ENCODE data around the gene KCNJ6. TPM values are rescaled to one million over a fixed set of nuclear protein-coding genes. Genes with fewer than 3 reads are reported as not detected.
A peak's percentile ranks its signal among the peaks of the same experiment; 100 is the strongest.

Gene KCNJ6
- total RNA-seq, 1 experiment from 2014 or later, result 1.2 TPM

GRCh38 chr21:37711836-37712568 lies 204.3 kb downstream of the KCNJ6 start:
- Histone ChIP-seq H3K79me1 (ENCODE audit: insufficient read depth, low read depth, low read length, poor library complexity, severe bottlenecking) (no peaks in the 10 kb centered on the region), H3K27me3 (ENCODE audit: insufficient read depth, low read length) (no peaks in the 10 kb centered on the region), H2AFZ (ENCODE audit: low read length) (no peak overlapping the region), H2BK12ac (ENCODE audit: insufficient read length, low read depth, low read length) (no peak overlapping the region), H3K23ac (ENCODE audit: insufficient read length, low read depth, low read length) (no peak overlapping the region), H3K18ac (ENCODE audit: insufficient read length, low read depth, low read length) (no peak overlapping the region), H3K4me2 (ENCODE audit: insufficient read depth, insufficient read length, low read length) (no peak overlapping the region), H3K79me2 (ENCODE audit: insufficient read depth, low read length) (no peaks in the 10 kb centered on the region), H2AK5ac (ENCODE audit: insufficient read length, low read length) (no peak overlapping the region), H2BK5ac (ENCODE audit: insufficient read length, low read length) (no peak overlapping the region), H3K9ac (ENCODE audit: extremely low read depth, insufficient read length, low read length) (no peak overlapping the region), H3K14ac (ENCODE audit: insufficient read depth, low read length) (no peak overlapping the region), H3K27ac (ENCODE audit: insufficient read length, low read depth, low read length) (no peak overlapping the region), H4K8ac (replicated peaks; ENCODE audit: insufficient read length, low read depth, low read length) (no peak overlapping the region), H2BK120ac (ENCODE audit: low read depth, low read length, poor library complexity, severe bottlenecking) (no peak overlapping the region), H4K5ac (ENCODE audit: insufficient read length, low read depth, low read length) (no peak overlapping the region), H2BK15ac (ENCODE audit: low read depth, low read length) (no peak overlapping the region), H3K4me1 (ENCODE audit: insufficient read depth, low read length) (no peaks in the 10 kb centered on the region), H3K4ac (ENCODE audit: low read depth, low read length) (no peak overlapping the region), H4K20me1 (ENCODE audit: control insufficient read depth, insufficient read depth, insufficient read length) (no peaks in the 10 kb centered on the region), H3K23me2 (ENCODE audit: insufficient read length, low read depth, low read length, poor library complexity, severe bottlenecking) (no peaks in the 10 kb centered on the region), H3K56ac (ENCODE audit: insufficient read length, low read depth, low read length) (no peak overlapping the region), H3K9me3 (ENCODE audit: control insufficient read depth, low read depth, low read length) (no peaks in the 10 kb centered on the region), H3T11ph (ENCODE audit: low read length) (no peak overlapping the region), H2BK20ac (ENCODE audit: low read depth, low read length, poor library complexity, severe bottlenecking) (no peak overlapping the region), H4K91ac (ENCODE audit: insufficient read length, low read depth, low read length) (no peak overlapping the region)
- peaks cover 0 to 12% (median 0%) of the 10 kb centered on the region in 3 experiments; a peak in 1 of 7 replicates for H3K36me3 Mint-ChIP-seq (ENCODE audit: insufficient read depth in 1 of 3, low read depth in 3 of 3)
- DNase-seq, result peak; percentile 76
- H3K27ac Mint-ChIP-seq, result no peak overlapping the region
- peaks cover 12 to 13% of the 10 kb centered on the region in 2 experiments for H3K4me1 Mint-ChIP-seq
- no peaks in the 10 kb centered on the region for H3K27me3 Mint-ChIP-seq (ENCODE audit: low read depth)
- H3K9me3 Mint-ChIP-seq, result peaks cover 0 to 2% of the 10 kb centered on the region in 2 experiments; a peak in 1 of 5 replicates
- WGBS (ENCODE audit: extremely low coverage, insufficient read length, low lambda C conversion rate), result no CpG with 5 or more reads among the region's 3 CpGs
- peak; percentile 91 for TF ChIP-seq CTCF (conservative IDR thresholded peaks at IDR 0.05)
- no peak overlapping the region for H3K4me3 Mint-ChIP-seq

Measured in H9 (cell line).